Brain pericyte (primary cell): ENCODE measurements around the gene LARP1B.
"Not testable (repeated sequence)": the region's sequence is repeated elsewhere in the genome, so short reads cannot be mapped to it uniquely, and the experiment has no call there.

ENCODE experiments used
- DNase-seq: peaks from one replicate; pipeline ENCODE4 v3.0.0-alpha.2; 2012; ENCODE audit warnings: low read depth, low spot score

LARP1B gene

GRCh38 chr4:128060699-128061565 is at the start of gene LARP1B:
Gene LARP1B (plus strand): TSS chr4:128061312. CDS start chr4:128074952, 13,640 bp downstream.
- DNase-seq: peak; percentile 74

GRCh38 chr4:128025319-128025718 is 35.8 kb upstream of the LARP1B start:
- no peak for DNase-seq

DNA sequence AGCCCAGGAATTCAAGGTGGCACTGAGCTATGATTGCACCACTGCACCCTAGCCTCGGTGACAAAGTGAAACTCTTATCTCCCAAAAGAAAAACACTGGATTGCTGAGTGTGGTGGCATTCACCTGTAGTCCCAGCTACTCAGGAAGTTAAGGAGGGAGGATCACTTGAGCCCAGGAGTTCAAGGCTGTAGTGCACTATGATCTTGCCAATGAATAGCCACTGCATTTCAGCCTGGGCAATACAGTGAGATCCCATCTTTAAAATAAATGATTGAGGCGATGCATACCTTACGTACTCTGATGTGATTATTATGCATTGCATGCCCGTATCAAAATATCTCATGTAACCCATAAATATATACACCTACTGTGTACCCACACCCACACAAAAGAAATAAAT is 31.2 kb upstream of the LARP1B start:
- DNase-seq: no peak

DNA sequence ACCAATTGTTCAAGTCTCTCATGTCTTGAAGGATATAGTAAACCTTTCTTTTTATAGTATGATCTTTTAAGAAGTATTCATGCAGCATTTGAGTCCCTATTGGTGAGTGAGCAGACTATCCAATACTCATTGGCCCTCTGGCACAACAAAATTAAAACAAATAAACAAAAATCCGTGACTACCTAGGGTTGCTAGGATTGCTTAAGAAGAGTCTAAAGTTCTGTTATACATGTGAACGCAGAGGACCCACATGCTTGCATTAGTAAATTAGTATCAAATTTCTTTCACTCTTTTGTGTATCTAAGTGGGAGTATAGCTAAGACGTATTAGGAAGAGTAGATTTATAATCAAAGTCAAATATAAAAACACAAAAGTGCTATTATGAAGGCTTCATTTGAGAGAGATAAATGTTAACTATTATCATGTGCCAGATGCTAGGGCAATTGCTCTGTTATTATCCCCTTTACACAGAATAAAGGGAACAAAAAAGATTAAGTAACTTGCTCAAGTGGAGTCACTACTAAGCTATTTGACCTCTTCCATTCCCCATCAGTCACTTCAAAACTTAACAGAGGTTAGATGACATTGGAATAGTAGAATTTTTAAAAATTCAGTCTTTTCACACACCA is 29.2 kb upstream of the LARP1B start:
- DNase-seq: no peak

GRCh38 chr4:128039568-128039967 is 21.5 kb upstream of the LARP1B start:
- no peak for DNase-seq

- DNase-seq: not testable (repeated sequence)
These were observed 14.1 kb upstream of the LARP1B start for GRCh38 chr4:128047019-128047418.

- not testable (repeated sequence) for DNase-seq
These were observed 13.6 kb upstream of the LARP1B start for GRCh38 chr4:128047514-128047913.

GRCh38 chr4:128051229-128051628 is 9.9 kb upstream of the LARP1B start:
- DNase-seq: not testable (repeated sequence)

DNA sequence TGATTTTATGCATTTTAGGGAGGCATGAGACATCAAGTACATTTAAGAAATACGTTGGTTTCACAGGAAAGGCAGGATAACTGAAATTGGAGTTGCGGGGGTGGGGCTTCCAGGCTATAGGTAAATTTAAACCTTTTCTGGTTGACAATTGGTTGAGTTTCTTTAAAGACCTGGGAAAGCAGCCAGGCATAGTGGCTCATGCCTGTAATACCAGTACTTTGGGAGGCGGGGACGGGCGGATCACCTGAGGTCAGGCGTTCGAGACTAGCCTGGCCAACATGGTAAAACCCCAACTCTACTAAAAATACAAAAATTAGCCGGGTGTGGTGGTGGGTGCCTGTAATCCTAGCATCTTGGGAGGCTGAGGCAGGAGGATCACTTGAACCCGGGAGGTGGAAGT is 6.2 kb upstream of the LARP1B start:
- DNase-seq: not testable (repeated sequence)

GRCh38 chr4:128055441-128056206 is 5.5 kb upstream of the LARP1B start:
- DNase-seq: not testable (repeated sequence)

- no peak for DNase-seq
These were observed 4.7 kb upstream of the LARP1B start for GRCh38 chr4:128056396-128056795.

- no peak for DNase-seq
These were observed 902 bp upstream of the LARP1B start for GRCh38 chr4:128060121-128060698.

GRCh38 chr4:128061566-128062536 is 739 bp downstream of the LARP1B start:
- no peak for DNase-seq

- DNase-seq: not testable (repeated sequence)
These were observed 5.3 kb downstream of the LARP1B start for GRCh38 chr4:128066453-128066820.

DNA sequence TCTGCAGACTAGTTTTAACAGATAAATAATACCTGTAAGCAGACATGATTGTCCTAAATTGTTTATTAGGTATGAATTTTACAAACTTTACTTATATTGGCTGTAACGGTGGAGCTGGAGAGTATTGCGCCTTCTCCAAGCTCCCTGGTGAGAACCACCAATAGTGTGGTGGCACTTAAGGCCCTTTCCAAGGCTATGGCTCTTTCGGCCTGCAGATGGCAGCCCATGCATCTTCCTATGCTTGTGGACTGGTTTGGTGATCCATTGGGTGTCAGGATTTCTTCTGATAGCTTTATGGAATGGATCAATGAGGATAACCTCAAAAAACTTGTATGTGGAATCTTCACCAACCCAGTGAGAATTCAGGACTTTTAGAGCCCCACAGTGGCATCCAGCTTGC is 7.8 kb downstream of the LARP1B start:
- no peak for DNase-seq

- DNase-seq: no peak
These were observed 15.4 kb downstream of the LARP1B start for GRCh38 chr4:128076464-128076863.

- DNase-seq: not testable (repeated sequence)
These were observed 34.2 kb downstream of the LARP1B start for GRCh38 chr4:128095293-128095692.

- DNase-seq: no peak
These were observed 46.7 kb downstream of the LARP1B start for GRCh38 chr4:128107766-128108165.

GRCh38 chr4:128123036-128123435 is 61.9 kb downstream of the LARP1B start:
- no peak for DNase-seq

DNA sequence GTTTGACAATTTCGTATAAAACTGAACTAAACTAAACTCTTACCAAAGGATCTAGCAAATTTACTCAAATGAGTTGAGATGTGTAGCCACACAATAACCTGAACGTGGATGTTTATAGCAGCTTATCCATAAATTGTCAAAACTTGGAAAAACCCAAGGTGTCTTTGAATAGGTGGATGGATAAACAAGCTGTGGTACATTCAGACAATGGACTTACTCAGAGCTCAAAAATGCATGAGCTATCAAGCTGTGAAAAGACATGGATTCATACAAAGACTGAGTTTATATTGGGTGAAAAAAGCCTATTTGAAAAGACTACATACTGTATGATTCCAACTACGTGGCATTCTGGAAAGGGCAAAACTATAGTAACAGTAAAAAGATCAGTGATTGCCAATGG is 69.5 kb downstream of the LARP1B start:
- DNase-seq: no peak

GRCh38 chr4:128134925-128135324 is 73.8 kb downstream of the LARP1B start:
- DNase-seq: no peak
